CD4-positive, alpha-beta T cell (primary cell): ENCODE data around the gene C7orf57. TPM values are rescaled to one million over a fixed set of nuclear protein-coding genes. Genes with fewer than 3 reads are reported as not detected.

Experiments used
- ATAC-seq: fragments of 200-7000 bp; cut with Tn5 transposase; one replicate; pipeline ENCODE4 v1.10.0; 2022; ENCODE audit warnings: mild to moderate bottlenecking; ENCODE audit not compliant: poor library complexity
- CTCF ChIA-PET: fragments of 350-600 bp; sonication (Branson Sonifier 250); formaldehyde crosslinking; loops from one replicate; lab custom pipeline; 2021; ENCODE audit warnings: antibody characterized with exemption, inconsistent platforms; lab: Charles Lee
- POLR2A ChIA-PET: fragments of 350-600 bp; sonication (Branson Sonifier 250); formaldehyde crosslinking; loops from one replicate; lab custom pipeline; 2021; ENCODE audit warnings: antibody characterized with exemption, inconsistent platforms; lab: Charles Lee
- DNase-seq, 14 experiments: peaks; one replicate each; pipeline ENCODE4 v3.0.0-alpha.2; 2013 to 2020; ENCODE audit warnings: mixed read lengths in 2 of 14
- H3K27ac ChIP-seq, 2 donors: one replicate each; pipeline versions ENCODE4 v1.5.1 to v1.7.0; 2013; ENCODE audit warnings: low read length in 2 of 2, low read depth in 1 of 2, mild to moderate bottlenecking in 1 of 2
- H3K27me3 ChIP-seq, 2 experiments: 1 replicate in 1 of 2; 2 replicates in 1 of 2; pipeline versions ENCODE4 v1.6.1 to v1.7.0; 2013; ENCODE audit warnings: low read length in 2 of 2, control low read depth in 1 of 2, mild to moderate bottlenecking in 1 of 2, moderate library complexity in 1 of 2; ENCODE audit not compliant: insufficient read depth in 2 of 2, control insufficient read depth in 1 of 2
- H3K36me3 ChIP-seq: one replicate; pipeline ENCODE4 v1.6.1; 2013; ENCODE audit warnings: low read length, control low read depth; ENCODE audit not compliant: insufficient read depth
- H3K4me1 ChIP-seq: one replicate; pipeline ENCODE4 v1.6.1; 2013; ENCODE audit warnings: low read length, control low read depth; ENCODE audit not compliant: insufficient read depth
- H3K4me3 ChIP-seq: one replicate; pipeline ENCODE4 v1.5.1; 2013; ENCODE audit warnings: mild to moderate bottlenecking, low read length, moderate library complexity
- H3K9me3 ChIP-seq, 2 experiments: 1 replicate in 1 of 2; 2 replicates in 1 of 2; pipeline versions ENCODE4 v1.6.1 to v1.7.0; 2013; ENCODE audit warnings: low read length in 2 of 2, mild to moderate bottlenecking in 2 of 2, control low read depth in 1 of 2, moderate library complexity in 1 of 2; ENCODE audit not compliant: control insufficient read depth in 1 of 2, insufficient read depth in 1 of 2
- H3K27ac Mint-ChIP-seq: one replicate; pipeline ENCODE4 v1.8.0; 2020; ENCODE audit warnings: mixed read lengths
- H3K27me3 Mint-ChIP-seq: one replicate; pipeline ENCODE4 v1.8.0; 2021; ENCODE audit warnings: mixed read lengths
- H3K36me3 Mint-ChIP-seq: one replicate; pipeline ENCODE4 v1.8.0; 2021; ENCODE audit warnings: low read depth, mixed read lengths
- H3K4me1 Mint-ChIP-seq: one replicate; pipeline ENCODE4 v1.8.0; 2021; ENCODE audit warnings: low read depth, mixed read lengths
- H3K4me3 Mint-ChIP-seq: one replicate; pipeline ENCODE4 v1.8.0; 2020; ENCODE audit warnings: mild to moderate bottlenecking, mixed read lengths
- H3K9me3 Mint-ChIP-seq: one replicate; pipeline ENCODE4 v1.8.0; 2020; ENCODE audit warnings: mixed read lengths
- CTCF ChIP-seq: fragments of 200-600 bp; IDR thresholded peaks from one replicate; pipeline ENCODE4 v1.8.0; 2022; ENCODE audit warnings: antibody characterized with exemption, mild to moderate bottlenecking
- intact Hi-C, 2 experiments: fragments of 100-400 bp; cut with DNase I in 1 of 2; cut with micrococcal nuclease in 1 of 2; formaldehyde crosslinking; loops; one replicate each; pipeline versions ENCODE4 v1.15.1 to v1.9.0; 2023 to 2025; cut with DNase I, micrococcal nuclease
- total RNA-seq, 174 experiments: library from RNA in 2 of 174; stranded (reverse) in 2 of 174; gene quantifications; one replicate each; pipeline ENCODE4 v1.2.3 and lab custom pipeline; 2021 to 2026

Gene C7orf57
- total RNA-seq, 2 experiments from 2014 or later, result 0.56 TPM; not detected in 1

GRCh38 chr7:48102530-48102929 is 67.2 kb downstream of the C7orf57 start:
- H3K27me3 Mint-ChIP-seq, result no peaks in the 10 kb centered on the region
- H3K36me3 Mint-ChIP-seq, result peaks cover 88% of the 10 kb centered on the region
- ChIA-PET POLR2A (interaction anchor here (0.7 to 1.2 kb wide), 3 partner anchors 9 to 14 kb away, joined by 3 to 4 read pairs (median 3); no protein-coding TSS in a partner anchor), CTCF (interaction anchor here (1.1 to 3.1 kb wide), 4 partner anchors 16 to 157 kb away, joined by 3 to 15 read pairs (median 4); no protein-coding TSS in a partner anchor)
- H3K4me3 Mint-ChIP-seq, result no peak overlapping the region
- peak overlapping the region in 1 of 2 donors; percentile 9 for H3K27ac ChIP-seq
- H3K36me3 ChIP-seq, result peaks cover 95% of the 10 kb centered on the region
- peak overlapping the region; percentile 71 for H3K27ac Mint-ChIP-seq
- no peak for DNase-seq
- no peak overlapping the region for H3K4me3 ChIP-seq
- H3K9me3 ChIP-seq, result no peaks in the 10 kb centered on the region
- intact Hi-C loops, result no loop called here
- H3K4me1 Mint-ChIP-seq, result peaks cover 35% of the 10 kb centered on the region
- H3K4me1 ChIP-seq, result peaks cover 42% of the 10 kb centered on the region
- TF ChIP-seq CTCF, result no peak
- H3K27me3 ChIP-seq, result no peaks in the 10 kb centered on the region
- no peak for ATAC-seq
- H3K9me3 Mint-ChIP-seq, result no peaks in the 10 kb centered on the region

GRCh38 chr7:48105045-48105444 is 69.7 kb downstream of the C7orf57 start:
- H3K4me3 Mint-ChIP-seq, result no peak overlapping the region
- Histone ChIP-seq H3K27ac (no peak overlapping the region), H3K9me3 (no peaks in the 10 kb centered on the region), H3K4me1 (peaks cover 24% of the 10 kb centered on the region), H3K36me3 (peaks cover 90% of the 10 kb centered on the region), H3K4me3 (no peak overlapping the region), H3K27me3 (no peaks in the 10 kb centered on the region)
- no peak for DNase-seq
- ChIA-PET CTCF (no interaction called here), POLR2A (interaction anchor here (1.6 to 1.9 kb wide), 2 partner anchors 16 to 113 kb away, joined by 5 to 6 read pairs; partner anchors contain the start of gene UPP1)
- peaks cover 15% of the 10 kb centered on the region for H3K4me1 Mint-ChIP-seq
- H3K9me3 Mint-ChIP-seq, result no peaks in the 10 kb centered on the region
- no peak for TF ChIP-seq CTCF
- peaks cover 88% of the 10 kb centered on the region for H3K36me3 Mint-ChIP-seq
- no peaks in the 10 kb centered on the region for H3K27me3 Mint-ChIP-seq
- peak overlapping the region; percentile 49 for H3K27ac Mint-ChIP-seq
- ATAC-seq, result no peak
- intact Hi-C loops, result no loop called here

- ChIA-PET CTCF (interaction anchor here (4.2 kb wide), 1 partner anchor 115 kb away, joined by 56 read pairs; no protein-coding TSS in a partner anchor), POLR2A (no interaction called here)
- H3K36me3 ChIP-seq, result peaks cover 70% of the 10 kb centered on the region
- peaks cover 78% of the 10 kb centered on the region for H3K36me3 Mint-ChIP-seq
- H3K4me3 ChIP-seq, result no peak overlapping the region
- H3K27me3 Mint-ChIP-seq, result no peaks in the 10 kb centered on the region
- no peaks in the 10 kb centered on the region for H3K27me3 ChIP-seq
- H3K27ac Mint-ChIP-seq, result no peak overlapping the region
- H3K9me3 ChIP-seq, result no peaks in the 10 kb centered on the region
- H3K27ac ChIP-seq, result no peak overlapping the region
- DNase-seq, result no peak
- H3K4me1 ChIP-seq, result peaks cover 15% of the 10 kb centered on the region
- intact Hi-C loops, result no loop called here
- ATAC-seq, result no peak
- no peak overlapping the region for H3K4me3 Mint-ChIP-seq
- TF ChIP-seq CTCF, result no peak
- no peaks in the 10 kb centered on the region for H3K9me3 Mint-ChIP-seq
- peaks cover 15% of the 10 kb centered on the region for H3K4me1 Mint-ChIP-seq
Measured at GRCh38 chr7:48106906-48107659, 71.7 kb downstream of the C7orf57 start.
